AG09309 (cell line): ENCODE data around the gene ZMYND8.
"Not testable (repeated sequence)": the region's sequence is repeated elsewhere in the genome, so short reads cannot be mapped to it uniquely, and the experiment has no call there.

Experiments used
- DNase-seq: peaks from one replicate; pipeline ENCODE4 v3.0.0-alpha.2; 2010; ENCODE audit warnings: low read depth
- H3K4me3 ChIP-seq: 2 replicates; pipeline ENCODE4 v1.5.1; 2011; ENCODE audit warnings: mild to moderate bottlenecking, low read depth, low read length, moderate library complexity; ENCODE audit not compliant: control insufficient read depth
- TF ChIP-seq, protein P1 (sequence below): IDR thresholded peaks from 2 replicates; pipeline ENCODE4 v1.5.1; 2011; ENCODE audit warnings: mild to moderate bottlenecking, low read depth, low read length, inconsistent platforms; ENCODE audit not compliant: insufficient read depth, control insufficient read depth; ENCODE audit errors: missing control alignments

The ZMYND8 gene

DNA sequence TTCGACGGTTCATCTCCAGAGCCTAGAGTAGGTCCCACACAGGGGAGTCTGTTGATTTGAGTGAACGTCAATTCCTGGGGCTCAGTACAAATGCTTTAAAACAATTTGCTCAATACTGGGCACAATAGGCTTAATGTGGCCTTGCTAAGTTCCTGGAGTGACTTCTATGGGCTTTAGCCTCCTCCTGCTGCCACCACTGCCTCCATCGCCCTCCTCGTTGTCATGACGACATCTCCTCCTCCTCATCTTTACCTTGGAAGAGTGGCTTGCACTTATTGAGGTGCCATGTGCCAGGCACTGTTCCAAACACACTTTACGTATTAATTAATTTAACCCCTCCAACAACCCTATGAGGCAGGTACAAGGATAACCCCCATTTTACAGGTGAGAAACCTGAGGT is 11.8 kb upstream of the ZMYND8 start:
- H3K4me3 ChIP-seq = no peak overlapping the region
- TF ChIP-seq, protein P1, sequence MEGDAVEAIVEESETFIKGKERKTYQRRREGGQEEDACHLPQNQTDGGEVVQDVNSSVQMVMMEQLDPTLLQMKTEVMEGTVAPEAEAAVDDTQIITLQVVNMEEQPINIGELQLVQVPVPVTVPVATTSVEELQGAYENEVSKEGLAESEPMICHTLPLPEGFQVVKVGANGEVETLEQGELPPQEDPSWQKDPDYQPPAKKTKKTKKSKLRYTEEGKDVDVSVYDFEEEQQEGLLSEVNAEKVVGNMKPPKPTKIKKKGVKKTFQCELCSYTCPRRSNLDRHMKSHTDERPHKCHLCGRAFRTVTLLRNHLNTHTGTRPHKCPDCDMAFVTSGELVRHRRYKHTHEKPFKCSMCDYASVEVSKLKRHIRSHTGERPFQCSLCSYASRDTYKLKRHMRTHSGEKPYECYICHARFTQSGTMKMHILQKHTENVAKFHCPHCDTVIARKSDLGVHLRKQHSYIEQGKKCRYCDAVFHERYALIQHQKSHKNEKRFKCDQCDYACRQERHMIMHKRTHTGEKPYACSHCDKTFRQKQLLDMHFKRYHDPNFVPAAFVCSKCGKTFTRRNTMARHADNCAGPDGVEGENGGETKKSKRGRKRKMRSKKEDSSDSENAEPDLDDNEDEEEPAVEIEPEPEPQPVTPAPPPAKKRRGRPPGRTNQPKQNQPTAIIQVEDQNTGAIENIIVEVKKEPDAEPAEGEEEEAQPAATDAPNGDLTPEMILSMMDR = no peak
- DNase-seq = no peak

- H3K4me3 ChIP-seq, DNase-seq: not testable (repeated sequence)
These were observed 9.8 kb upstream of the ZMYND8 start for GRCh38 chr20:47366301-47366700.

- H3K4me3 ChIP-seq = no peak overlapping the region
- TF ChIP-seq, protein P1 = no peak
- DNase-seq = no peak
These were observed 8.7 kb upstream of the ZMYND8 start for GRCh38 chr20:47365023-47365764.

- TF ChIP-seq, protein P1 = no peak
- no peak for DNase-seq
- no peak overlapping the region for H3K4me3 ChIP-seq
These were observed 6.1 kb upstream of the ZMYND8 start for GRCh38 chr20:47362361-47363219.

DNA sequence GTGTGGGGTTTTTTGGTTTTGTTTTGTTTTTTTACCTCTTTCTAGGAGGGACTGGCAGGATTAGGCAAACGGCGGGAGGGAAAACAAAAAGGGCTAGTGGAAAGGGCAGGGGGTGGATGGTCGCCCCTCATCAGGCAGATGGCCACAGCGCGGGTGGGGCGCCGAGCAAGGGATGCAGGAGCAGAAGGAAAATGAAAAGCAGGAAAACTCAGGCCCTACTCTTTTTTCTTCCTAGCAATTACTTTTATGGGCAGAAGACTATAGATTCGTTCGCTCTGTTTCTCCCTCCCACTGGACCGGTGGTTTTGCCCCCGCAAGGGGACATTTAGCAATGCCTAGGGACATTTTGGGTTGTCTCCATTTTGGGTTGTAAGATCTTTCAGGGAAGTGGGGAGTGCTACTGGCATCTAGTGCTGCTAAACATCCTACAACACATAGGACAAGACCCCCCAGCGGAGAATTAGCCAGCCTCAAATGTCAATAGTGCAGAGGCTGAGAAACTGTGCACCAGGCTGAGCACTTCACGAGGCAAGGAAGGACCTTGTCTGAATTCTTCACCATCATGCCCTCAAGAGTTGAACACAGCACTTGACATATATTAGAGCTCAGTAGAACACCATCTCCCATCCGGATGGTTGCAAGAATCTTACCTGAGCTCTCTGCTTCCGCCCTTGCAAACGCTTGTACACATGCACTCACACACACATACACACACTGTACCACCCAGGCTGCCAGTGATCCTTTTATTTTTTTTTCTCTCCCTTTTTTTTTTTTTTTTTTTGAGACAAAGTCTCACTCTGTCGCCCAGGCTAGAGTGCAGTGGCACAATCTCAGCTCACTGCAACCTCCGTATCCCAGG is 4.8 kb upstream of the ZMYND8 start:
- H3K4me3 ChIP-seq = no peak overlapping the region
- TF ChIP-seq, protein P1 = no peak
- no peak for DNase-seq

DNA sequence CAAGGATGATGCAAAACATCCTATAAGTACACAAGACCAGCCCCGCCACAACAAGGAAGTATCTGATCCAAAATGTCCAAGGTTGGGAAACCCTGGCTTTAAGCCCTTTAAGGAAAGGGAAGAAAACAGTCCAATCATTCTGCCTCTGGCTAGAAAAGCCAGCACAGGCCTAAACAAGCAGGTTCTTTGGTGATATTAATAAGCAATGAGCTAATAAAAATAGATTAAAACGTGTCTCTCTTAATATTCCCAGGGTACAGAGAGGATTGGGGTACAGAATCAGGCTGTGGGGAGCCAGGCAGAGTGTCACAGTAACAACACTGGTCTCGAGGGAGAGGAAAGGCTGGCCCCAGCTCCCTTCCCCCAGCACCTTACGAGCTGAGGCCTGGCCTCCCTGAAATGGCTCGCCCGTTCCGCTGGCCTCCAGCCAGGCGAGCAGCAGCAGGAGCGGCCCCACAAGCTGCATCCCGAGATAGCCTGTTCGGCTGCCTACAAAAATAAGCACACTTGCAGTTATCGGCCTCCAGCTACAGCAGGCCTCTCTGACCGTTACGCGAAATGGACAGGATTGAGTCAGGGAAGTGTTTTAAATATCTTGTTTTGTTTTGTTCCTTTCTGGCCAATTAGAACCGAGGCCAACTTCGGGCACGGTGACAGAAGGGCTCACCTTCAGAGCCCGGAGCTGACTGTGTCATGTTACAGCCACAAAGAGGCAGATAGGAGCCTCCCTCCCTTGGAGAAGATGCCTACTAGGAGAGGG is 4.0 kb upstream of the ZMYND8 start:
- no peak overlapping the region for H3K4me3 ChIP-seq
- peak; percentile 59 for DNase-seq
- TF ChIP-seq, protein P1 = no peak
